Measurements from ENCODE around the gene MICALL2. TPM values are rescaled to one million over a fixed set of nuclear protein-coding genes. Genes with fewer than 3 reads are reported as not detected.

MICALL2 gene
- total RNA-seq, 1 experiment from 2014 or later: 15.7 TPM

DNA sequence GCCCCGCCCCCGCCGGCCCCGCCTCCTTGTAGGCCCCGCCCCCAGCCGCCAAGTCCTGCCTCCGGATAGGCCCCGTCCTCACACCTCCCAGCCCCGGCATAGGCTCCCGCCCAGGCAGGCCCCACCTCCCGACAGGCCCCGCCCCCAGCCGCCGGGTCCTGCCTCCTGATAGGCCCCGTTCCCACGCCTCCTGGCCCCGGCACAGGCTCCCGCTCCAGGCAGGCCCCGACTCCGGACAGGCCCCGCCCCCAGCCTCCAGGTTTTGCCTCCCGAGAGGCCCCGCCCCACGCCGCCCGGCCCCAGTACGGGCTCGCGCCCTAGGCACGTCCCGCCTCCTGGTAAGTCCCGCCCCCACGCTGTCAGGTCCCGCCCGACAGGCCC lies 232 bp upstream of the MICALL2 start (continued):
- TF ChIP-seq, protein P1, sequence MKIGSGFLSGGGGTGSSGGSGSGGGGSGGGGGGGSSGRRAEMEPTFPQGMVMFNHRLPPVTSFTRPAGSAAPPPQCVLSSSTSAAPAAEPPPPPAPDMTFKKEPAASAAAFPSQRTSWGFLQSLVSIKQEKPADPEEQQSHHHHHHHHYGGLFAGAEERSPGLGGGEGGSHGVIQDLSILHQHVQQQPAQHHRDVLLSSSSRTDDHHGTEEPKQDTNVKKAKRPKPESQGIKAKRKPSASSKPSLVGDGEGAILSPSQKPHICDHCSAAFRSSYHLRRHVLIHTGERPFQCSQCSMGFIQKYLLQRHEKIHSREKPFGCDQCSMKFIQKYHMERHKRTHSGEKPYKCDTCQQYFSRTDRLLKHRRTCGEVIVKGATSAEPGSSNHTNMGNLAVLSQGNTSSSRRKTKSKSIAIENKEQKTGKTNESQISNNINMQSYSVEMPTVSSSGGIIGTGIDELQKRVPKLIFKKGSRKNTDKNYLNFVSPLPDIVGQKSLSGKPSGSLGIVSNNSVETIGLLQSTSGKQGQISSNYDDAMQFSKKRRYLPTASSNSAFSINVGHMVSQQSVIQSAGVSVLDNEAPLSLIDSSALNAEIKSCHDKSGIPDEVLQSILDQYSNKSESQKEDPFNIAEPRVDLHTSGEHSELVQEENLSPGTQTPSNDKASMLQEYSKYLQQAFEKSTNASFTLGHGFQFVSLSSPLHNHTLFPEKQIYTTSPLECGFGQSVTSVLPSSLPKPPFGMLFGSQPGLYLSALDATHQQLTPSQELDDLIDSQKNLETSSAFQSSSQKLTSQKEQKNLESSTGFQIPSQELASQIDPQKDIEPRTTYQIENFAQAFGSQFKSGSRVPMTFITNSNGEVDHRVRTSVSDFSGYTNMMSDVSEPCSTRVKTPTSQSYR (CRISPR knock-in tag; IDR thresholded peaks at IDR 0.05): no peak
- no peak for TF ChIP-seq GTF2I (CRISPR knock-in tag; conservative IDR thresholded peaks at IDR 0.05)
- TF ChIP-seq PRRX2 (CRISPR knock-in tag; IDR thresholded peaks at IDR 0.05): no peak

DNA sequence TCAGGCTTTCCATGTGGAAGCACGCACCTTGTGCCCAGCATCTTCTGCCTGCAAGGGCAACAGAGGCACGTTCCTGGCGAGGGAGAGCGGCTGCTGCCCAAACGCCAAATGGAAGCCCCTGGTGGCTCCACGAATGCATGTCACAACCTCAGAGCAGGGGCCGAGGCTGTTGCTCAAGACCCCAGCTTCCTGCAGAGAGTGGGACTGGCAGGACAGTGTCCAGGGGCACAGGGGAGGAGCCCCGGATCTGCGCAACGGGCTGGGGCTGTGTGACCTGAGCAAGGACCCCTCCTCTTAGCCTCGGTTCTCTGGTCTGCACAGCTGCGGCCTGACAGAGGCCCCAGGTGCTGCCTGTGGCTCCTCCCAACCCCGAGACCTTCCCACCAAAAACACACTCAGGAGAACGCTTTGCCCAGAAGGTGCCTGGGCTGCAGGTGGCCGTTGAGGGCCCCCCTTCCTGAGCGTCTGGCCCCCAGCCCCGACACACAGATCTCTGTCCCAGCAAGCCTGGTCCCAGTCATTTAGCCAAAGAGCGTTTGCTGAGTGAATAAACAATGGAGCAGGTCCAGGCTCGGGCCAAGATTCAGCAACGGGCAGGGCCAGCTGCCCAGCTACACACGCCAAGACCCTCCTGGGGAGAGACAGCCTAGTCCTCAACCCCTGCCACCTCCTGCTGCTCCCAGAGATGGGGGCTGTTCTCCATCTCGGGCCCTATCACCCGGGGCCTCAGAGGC lies 1.2 kb downstream of the MICALL2 start:
- peaks cover 16% of the 10 kb centered on the region for H3K4me1 Mint-ChIP-seq
- no peak for ATAC-seq
- CTCF ChIA-PET: interaction anchor here (0.7 to 6.3 kb wide), 5 partner anchors 16 to 98 kb away, joined by 3 to 28 read pairs (median 3); partner anchors contain the start of gene TMEM184A
- no peaks in the 10 kb centered on the region for H3K9me3 Mint-ChIP-seq
- DNase-seq (ENCODE audit: low spot score): no peak
- H3K27me3 Mint-ChIP-seq (ENCODE audit: low read depth): no peaks in the 10 kb centered on the region
- H3K36me3 Mint-ChIP-seq: no peaks in the 10 kb centered on the region
- no peak for TF ChIP-seq ZNF121 (CRISPR knock-in tag; IDR thresholded peaks at IDR 0.05)
- no peak for TF ChIP-seq NR2C2 (CRISPR knock-in tag; IDR thresholded peaks at IDR 0.05)
- TF ChIP-seq, protein P2, sequence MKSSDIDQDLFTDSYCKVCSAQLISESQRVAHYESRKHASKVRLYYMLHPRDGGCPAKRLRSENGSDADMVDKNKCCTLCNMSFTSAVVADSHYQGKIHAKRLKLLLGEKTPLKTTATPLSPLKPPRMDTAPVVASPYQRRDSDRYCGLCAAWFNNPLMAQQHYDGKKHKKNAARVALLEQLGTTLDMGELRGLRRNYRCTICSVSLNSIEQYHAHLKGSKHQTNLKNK (CRISPR knock-in tag; IDR thresholded peaks at IDR 0.05): no peak
- no peak for TF ChIP-seq IRF2 (CRISPR knock-in tag; IDR thresholded peaks at IDR 0.05; ENCODE audit: borderline replicate concordance, low read depth)
- no peak for TF ChIP-seq ZNF232 (CRISPR knock-in tag; IDR thresholded peaks at IDR 0.05)
- no peak for TF ChIP-seq ZNF317 (CRISPR knock-in tag; IDR thresholded peaks at IDR 0.05; ENCODE audit: borderline replicate concordance, low read depth)
- TF ChIP-seq ZNF138 (CRISPR knock-in tag; conservative IDR thresholded peaks at IDR 0.05): no peak
- TF ChIP-seq GTF2I (CRISPR knock-in tag; conservative IDR thresholded peaks at IDR 0.05): no peak
- TF ChIP-seq JAZF1 (CRISPR knock-in tag; IDR thresholded peaks at IDR 0.05): no peak
- TF ChIP-seq, protein P3, sequence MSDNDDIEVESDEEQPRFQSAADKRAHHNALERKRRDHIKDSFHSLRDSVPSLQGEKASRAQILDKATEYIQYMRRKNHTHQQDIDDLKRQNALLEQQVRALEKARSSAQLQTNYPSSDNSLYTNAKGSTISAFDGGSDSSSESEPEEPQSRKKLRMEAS (CRISPR knock-in tag; IDR thresholded peaks at IDR 0.05): no peak
- TF ChIP-seq, protein P4, sequence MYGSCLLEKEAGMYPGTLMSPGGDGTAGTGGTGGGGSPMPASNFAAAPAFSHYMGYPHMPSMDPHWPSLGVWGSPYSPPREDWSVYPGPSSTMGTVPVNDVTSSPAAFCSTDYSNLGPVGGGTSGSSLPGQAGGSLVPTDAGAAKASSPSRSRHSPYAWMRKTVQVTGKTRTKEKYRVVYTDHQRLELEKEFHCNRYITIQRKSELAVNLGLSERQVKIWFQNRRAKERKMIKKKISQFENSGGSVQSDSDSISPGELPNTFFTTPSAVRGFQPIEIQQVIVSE (CRISPR knock-in tag; IDR thresholded peaks at IDR 0.05; ENCODE audit: borderline replicate concordance): no peak
- TF ChIP-seq, protein P5, sequence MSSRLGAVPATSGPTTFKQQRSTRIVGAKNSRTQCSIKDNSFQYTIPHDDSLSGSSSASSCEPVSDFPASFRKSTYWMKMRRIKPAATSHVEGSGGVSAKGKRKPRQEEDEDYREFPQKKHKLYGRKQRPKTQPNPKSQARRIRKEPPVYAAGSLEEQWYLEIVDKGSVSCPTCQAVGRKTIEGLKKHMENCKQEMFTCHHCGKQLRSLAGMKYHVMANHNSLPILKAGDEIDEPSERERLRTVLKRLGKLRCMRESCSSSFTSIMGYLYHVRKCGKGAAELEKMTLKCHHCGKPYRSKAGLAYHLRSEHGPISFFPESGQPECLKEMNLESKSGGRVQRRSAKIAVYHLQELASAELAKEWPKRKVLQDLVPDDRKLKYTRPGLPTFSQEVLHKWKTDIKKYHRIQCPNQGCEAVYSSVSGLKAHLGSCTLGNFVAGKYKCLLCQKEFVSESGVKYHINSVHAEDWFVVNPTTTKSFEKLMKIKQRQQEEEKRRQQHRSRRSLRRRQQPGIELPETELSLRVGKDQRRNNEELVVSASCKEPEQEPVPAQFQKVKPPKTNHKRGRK (CRISPR knock-in tag; IDR thresholded peaks at IDR 0.05; ENCODE audit: borderline replicate concordance): no peak
- no peak for TF ChIP-seq GABPB1 (CRISPR knock-in tag; IDR thresholded peaks at IDR 0.05)
- no peak for TF ChIP-seq ZNF423 (CRISPR knock-in tag; IDR thresholded peaks at IDR 0.05)
- no peak for TF ChIP-seq FOXK1 (CRISPR knock-in tag; IDR thresholded peaks at IDR 0.05)
- TF ChIP-seq, protein P6, sequence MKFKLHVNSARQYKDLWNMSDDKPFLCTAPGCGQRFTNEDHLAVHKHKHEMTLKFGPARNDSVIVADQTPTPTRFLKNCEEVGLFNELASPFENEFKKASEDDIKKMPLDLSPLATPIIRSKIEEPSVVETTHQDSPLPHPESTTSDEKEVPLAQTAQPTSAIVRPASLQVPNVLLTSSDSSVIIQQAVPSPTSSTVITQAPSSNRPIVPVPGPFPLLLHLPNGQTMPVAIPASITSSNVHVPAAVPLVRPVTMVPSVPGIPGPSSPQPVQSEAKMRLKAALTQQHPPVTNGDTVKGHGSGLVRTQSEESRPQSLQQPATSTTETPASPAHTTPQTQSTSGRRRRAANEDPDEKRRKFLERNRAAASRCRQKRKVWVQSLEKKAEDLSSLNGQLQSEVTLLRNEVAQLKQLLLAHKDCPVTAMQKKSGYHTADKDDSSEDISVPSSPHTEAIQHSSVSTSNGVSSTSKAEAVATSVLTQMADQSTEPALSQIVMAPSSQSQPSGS (CRISPR knock-in tag; IDR thresholded peaks at IDR 0.05; ENCODE audit: borderline replicate concordance, low read depth): no peak
- TF ChIP-seq SMAD3 (CRISPR knock-in tag; IDR thresholded peaks at IDR 0.05; ENCODE audit: borderline replicate concordance): no peak
- H3K27ac Mint-ChIP-seq: no peak overlapping the region; the same call in 1 of the 2 replicates
- peak overlapping the region; percentile 55 for H3K4me3 Mint-ChIP-seq
- POLR2A ChIA-PET: no interaction called here
